Trophoblast cell (in vitro differentiated cells and primary cell): ENCODE data around the gene GOLGA2.

Experiments used
- DNase-seq, 2 donors: peaks; one replicate each; pipeline ENCODE4 v3.0.0-alpha.2; 2016
- H2AFZ ChIP-seq: 2 replicates; pipeline ENCODE4 v1.6.1; 2013; ENCODE audit warnings: low read length, moderate library complexity, mild to moderate bottlenecking; ENCODE audit not compliant: insufficient read depth, poor library complexity
- H2AK5ac ChIP-seq: 2 replicates; pipeline ENCODE4 v1.6.1; 2013; ENCODE audit warnings: mild to moderate bottlenecking, low read length
- H2BK120ac ChIP-seq: 2 replicates; pipeline ENCODE4 v1.6.1; 2013; ENCODE audit warnings: low read length, mild to moderate bottlenecking, moderate library complexity; ENCODE audit not compliant: insufficient read depth, poor library complexity
- H2BK12ac ChIP-seq: 2 replicates; pipeline ENCODE4 v1.6.1; 2013; ENCODE audit warnings: mild to moderate bottlenecking, low read length, moderate library complexity
- H2BK5ac ChIP-seq: 2 replicates; pipeline ENCODE4 v1.6.1; 2013; ENCODE audit warnings: low read length, low read depth, moderate library complexity, mild to moderate bottlenecking; ENCODE audit not compliant: poor library complexity
- H3K14ac ChIP-seq: 2 replicates; pipeline ENCODE4 v1.6.1; 2013; ENCODE audit warnings: mild to moderate bottlenecking, low read length
- H3K18ac ChIP-seq: 2 replicates; pipeline ENCODE4 v1.6.1; 2013; ENCODE audit warnings: mild to moderate bottlenecking, low read length
- H3K23ac ChIP-seq: 2 replicates; pipeline ENCODE4 v1.6.1; 2013; ENCODE audit warnings: low read length
- H3K27ac ChIP-seq: 2 replicates; pipeline ENCODE4 v1.5.1; 2013; ENCODE audit warnings: low read depth, mild to moderate bottlenecking, inconsistent platforms, low read length, moderate library complexity
- H3K27me3 ChIP-seq: 2 replicates; pipeline ENCODE4 v1.6.1; 2013; ENCODE audit warnings: inconsistent platforms, mild to moderate bottlenecking, low read length, moderate library complexity; ENCODE audit not compliant: insufficient read depth
- H3K36me3 ChIP-seq, 2 experiments: 1 replicate in 1 of 2; 2 replicates in 1 of 2; pipeline ENCODE4 v1.6.1; 2013; ENCODE audit warnings: low read length in 2 of 2, mild to moderate bottlenecking in 2 of 2, moderate library complexity in 1 of 2; ENCODE audit not compliant: insufficient read depth in 2 of 2, control insufficient read depth in 1 of 2
- H3K4ac ChIP-seq: 2 replicates; pipeline ENCODE4 v1.6.1; 2013; ENCODE audit warnings: low read depth, mild to moderate bottlenecking, low read length, moderate library complexity
- H3K4me1 ChIP-seq, 2 experiments: 1 replicate in 1 of 2; 2 replicates in 1 of 2; pipeline ENCODE4 v1.6.1; 2013; ENCODE audit warnings: low read length in 2 of 2, mild to moderate bottlenecking in 2 of 2, moderate library complexity in 1 of 2; ENCODE audit not compliant: insufficient read depth in 2 of 2, control insufficient read depth in 1 of 2
- H3K4me2 ChIP-seq: 2 replicates; pipeline ENCODE4 v1.6.1; 2013; ENCODE audit warnings: inconsistent platforms, mild to moderate bottlenecking, low read length, moderate library complexity
- H3K4me3 ChIP-seq: 2 replicates; pipeline ENCODE4 v1.5.1; 2013; ENCODE audit warnings: mild to moderate bottlenecking, low read depth, low read length, inconsistent platforms
- H3K79me1 ChIP-seq: one replicate; pipeline ENCODE4 v1.6.1; 2013; ENCODE audit warnings: low read length
- H3K79me2 ChIP-seq: 2 replicates; pipeline ENCODE4 v1.6.1; 2013; ENCODE audit warnings: low read length, mild to moderate bottlenecking; ENCODE audit not compliant: control insufficient read depth, insufficient read depth, poor library complexity
- H3K9ac ChIP-seq: 2 replicates; pipeline ENCODE4 v1.6.1; 2013; ENCODE audit warnings: mild to moderate bottlenecking, low read length
- H3K9me3 ChIP-seq: 2 replicates; pipeline ENCODE4 v1.6.1; 2013; ENCODE audit warnings: low read depth, mild to moderate bottlenecking, control low read depth, inconsistent platforms, low read length; ENCODE audit not compliant: insufficient read depth
- H4K12ac ChIP-seq: 2 replicates; pipeline ENCODE4 v1.6.1; 2013; ENCODE audit warnings: low read depth, mild to moderate bottlenecking, low read length, moderate library complexity
- H4K8ac ChIP-seq: 2 replicates; pipeline ENCODE4 v1.6.1; 2013; ENCODE audit warnings: low read depth, mild to moderate bottlenecking, low read length, moderate library complexity
- H4K91ac ChIP-seq: one replicate; pipeline ENCODE4 v1.6.1; 2013; ENCODE audit warnings: low read depth, mild to moderate bottlenecking, low read length, moderate library complexity
- WGBS: extraction: QIAGEN DNeasy Blood & Tissue Kit; methylation state at CpG from one replicate; pipeline ENCODE4 v1.1.7; 2013; ENCODE audit warnings: missing lambda C conversion rate; ENCODE audit not compliant: insufficient read length, insufficient coverage; ENCODE audit errors: extremely low coverage; 5-methylcytosine and 5-hydroxymethylcytosine counted together

The GOLGA2 gene

DNA sequence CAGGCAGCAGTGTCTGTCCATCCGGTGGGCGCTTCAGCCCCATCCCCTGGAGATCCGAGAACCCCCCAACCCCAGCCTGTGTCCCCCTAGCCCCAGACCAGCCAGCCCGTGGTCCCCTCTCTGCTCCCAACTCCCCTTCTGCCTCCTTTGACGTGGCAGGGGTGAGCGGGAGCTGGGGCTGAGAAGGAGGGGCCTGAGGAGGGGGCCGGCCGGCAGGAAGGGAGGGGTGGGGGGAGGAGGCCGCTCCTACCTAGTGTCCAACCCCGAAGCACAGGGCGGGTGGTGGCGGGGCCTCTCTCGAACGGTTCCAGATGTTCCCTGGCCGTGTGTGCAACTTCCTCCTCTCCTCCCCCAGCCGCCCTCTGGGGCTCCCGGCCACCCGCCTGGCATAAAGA lies 31.0 kb downstream of the GOLGA2 start:
- no peak for DNase-seq
- Histone ChIP-seq H3K23ac (no peak overlapping the region), H3K36me3 (no peaks in the 10 kb centered on the region), H4K8ac (no peak overlapping the region), H3K14ac (no peak overlapping the region), H2BK12ac (peak overlapping the region; percentile 51), H3K18ac (no peak overlapping the region), H3K4me2 (no peak overlapping the region), H3K9me3 (peaks cover 2% of the 10 kb centered on the region), H3K4ac (no peak overlapping the region), H3K79me1 (peaks cover 6% of the 10 kb centered on the region), H3K4me3 (no peak overlapping the region), H3K9ac (no peak overlapping the region), H3K79me2 (peaks cover 3% of the 10 kb centered on the region), H2BK5ac (no peak overlapping the region), H4K12ac (no peak overlapping the region), H3K27me3 (no peaks in the 10 kb centered on the region), H2AFZ (no peak overlapping the region), H2BK120ac (no peak overlapping the region), H4K91ac (peak overlapping the region; percentile 9), H3K4me1 (peaks cover 12 to 20% of the 10 kb centered on the region in 2 experiments), H3K27ac (no peak overlapping the region), H2AK5ac (no peak overlapping the region)
- WGBS, result no CpG with 5 or more reads among the region's 18 CpGs

GRCh38 chr9:128244091-128244836 lies 31.5 kb downstream of the GOLGA2 start:
- H3K23ac ChIP-seq, result no peak overlapping the region
- H3K4ac ChIP-seq, result no peak overlapping the region
- no peak overlapping the region for H3K27ac ChIP-seq
- no peak overlapping the region for H4K8ac ChIP-seq
- H2AFZ ChIP-seq, result no peak overlapping the region
- peak overlapping the region; percentile 9 for H4K91ac ChIP-seq
- no peak overlapping the region for H2BK5ac ChIP-seq
- H2BK12ac ChIP-seq, result peak overlapping the region; percentile 51
- H3K9me3 ChIP-seq, result peaks cover 2% of the 10 kb centered on the region
- H4K12ac ChIP-seq, result no peak overlapping the region
- H3K14ac ChIP-seq, result no peak overlapping the region
- H3K79me1 ChIP-seq, result peaks cover 6% of the 10 kb centered on the region
- no peak overlapping the region for H3K18ac ChIP-seq
- peaks cover 3% of the 10 kb centered on the region for H3K79me2 ChIP-seq
- no peak overlapping the region for H2BK120ac ChIP-seq
- no peak for DNase-seq
- H2AK5ac ChIP-seq, result no peak overlapping the region
- WGBS, result no CpG with 5 or more reads among the region's 13 CpGs
- no peaks in the 10 kb centered on the region for H3K27me3 ChIP-seq
- H3K9ac ChIP-seq, result no peak overlapping the region
- no peak overlapping the region for H3K4me2 ChIP-seq
- H3K4me3 ChIP-seq, result no peak overlapping the region
- H3K36me3 ChIP-seq, result no peaks in the 10 kb centered on the region
- H3K4me1 ChIP-seq, result peaks cover 12 to 20% of the 10 kb centered on the region in 2 experiments

- DNase-seq, result no peak
- Histone ChIP-seq H3K4me1 (peaks cover 12 to 20% of the 10 kb centered on the region in 2 experiments), H3K9me3 (peaks cover under 1% of the 10 kb centered on the region), H3K14ac (no peak overlapping the region), H4K91ac (no peak overlapping the region), H2BK5ac (no peak overlapping the region), H3K4me3 (no peak overlapping the region), H3K79me2 (peaks cover 3% of the 10 kb centered on the region), H2AK5ac (no peak overlapping the region), H3K4ac (no peak overlapping the region), H3K27me3 (no peaks in the 10 kb centered on the region), H2BK120ac (no peak overlapping the region), H3K23ac (no peak overlapping the region), H3K18ac (no peak overlapping the region), H3K36me3 (no peaks in the 10 kb centered on the region), H2BK12ac (no peak overlapping the region), H4K8ac (no peak overlapping the region), H3K79me1 (peaks cover 6% of the 10 kb centered on the region), H3K4me2 (no peak overlapping the region), H3K27ac (no peak overlapping the region), H2AFZ (no peak overlapping the region), H3K9ac (no peak overlapping the region), H4K12ac (no peak overlapping the region)
- no CpG with 5 or more reads among the region's 13 CpGs for WGBS
Observed at GRCh38 chr9:128243215-128244018, 32.4 kb downstream of the GOLGA2 start.

- Histone ChIP-seq H4K8ac (no peak overlapping the region), H2AFZ (no peak overlapping the region), H4K12ac (no peak overlapping the region), H3K4me2 (no peak overlapping the region), H3K18ac (no peak overlapping the region), H3K79me1 (peaks cover 6% of the 10 kb centered on the region), H3K14ac (no peak overlapping the region), H3K27me3 (no peaks in the 10 kb centered on the region), H2AK5ac (no peak overlapping the region), H3K27ac (no peak overlapping the region), H2BK12ac (no peak overlapping the region), H3K4me1 (peaks cover 12 to 20% of the 10 kb centered on the region in 2 experiments), H3K36me3 (no peaks in the 10 kb centered on the region), H2BK120ac (no peak overlapping the region), H4K91ac (no peak overlapping the region), H3K23ac (no peak overlapping the region), H2BK5ac (no peak overlapping the region), H3K9me3 (no peaks in the 10 kb centered on the region), H3K4ac (no peak overlapping the region), H3K4me3 (no peak overlapping the region), H3K79me2 (peaks cover 3% of the 10 kb centered on the region), H3K9ac (no peak overlapping the region)
- WGBS, result no CpG with 5 or more reads among the region's 7 CpGs
- no peak for DNase-seq
Observed at GRCh38 chr9:128242828-128243214, 33.0 kb downstream of the GOLGA2 start.
